Fibroblast of mammary gland (primary cell): ENCODE measurements around the gene TBXA2R.
"Not testable (repeated sequence)": the region's sequence is repeated elsewhere in the genome, so short reads cannot be mapped to it uniquely, and the experiment has no call there.

Experiments used
- DNase-seq: peaks from one replicate; pipeline ENCODE4 v3.0.0-alpha.2; 2010; ENCODE audit warnings: low read depth
- H3K4me3 ChIP-seq: 2 replicates; pipeline ENCODE4 v1.5.1; 2011; ENCODE audit warnings: low read depth, mild to moderate bottlenecking, low read length, moderate library complexity; ENCODE audit not compliant: control insufficient read depth
- CTCF ChIP-seq: conservative IDR thresholded peaks from 2 replicates; pipeline ENCODE4 v1.5.1; 2011; ENCODE audit warnings: low read depth, low read length, inconsistent platforms; ENCODE audit not compliant: control insufficient read depth, insufficient read depth

Gene TBXA2R

GRCh38 chr19:3572132-3572854 lies 34.4 kb downstream of the TBXA2R start:
- peak; percentile 99 for DNase-seq
- TF ChIP-seq CTCF: no peak
- peak overlapping the region; percentile 73 for H3K4me3 ChIP-seq

- H3K4me3 ChIP-seq: no peak overlapping the region
- no peak for DNase-seq
- TF ChIP-seq CTCF: no peak
Measured at GRCh38 chr19:3570606-3571011, 36.1 kb downstream of the TBXA2R start.

GRCh38 chr19:3570042-3570441 lies 36.6 kb downstream of the TBXA2R start:
- H3K4me3 ChIP-seq, DNase-seq: not testable (repeated sequence)

GRCh38 chr19:3565139-3565538 lies 41.5 kb downstream of the TBXA2R start:
- no peak overlapping the region for H3K4me3 ChIP-seq

GRCh38 chr19:3563709-3564524 lies 42.8 kb downstream of the TBXA2R start:
- no peak for TF ChIP-seq CTCF
- no peak overlapping the region for H3K4me3 ChIP-seq
- DNase-seq: no peak

More at GRCh38 chr19:3565139-3565538, 41.5 kb downstream of the TBXA2R start:
- TF ChIP-seq CTCF: no peak
- no peak for DNase-seq

GRCh38 chr19:3557461-3558248 lies 49.0 kb downstream of the TBXA2R start, which contains the start of gene MFSD12:
TSS of gene MFSD12 (minus strand) at chr19:3557586. CDS start at chr19:3557403, 183 bp downstream.
- no peak for TF ChIP-seq CTCF
- H3K4me3 ChIP-seq: peak within 1 kb of the TSS; percentile 72
- peak; percentile 91 for DNase-seq
